Panc1 (cell line): ENCODE results near the gene OTULIN.

Experiments used
- CTCF ChIP-seq: fragments of 450-650 bp; IDR thresholded peaks from 2 replicates; pipeline ENCODE4 v1.5.1; 2017; ENCODE audit warnings: mild to moderate bottlenecking
- SIN3A ChIP-seq: IDR thresholded peaks from 2 replicates; pipeline ENCODE4 v1.6.1; 2012; ENCODE audit warnings: low read depth, mild to moderate bottlenecking, low read length, moderate library complexity, borderline replicate concordance; ENCODE audit not compliant: insufficient read depth

DNA sequence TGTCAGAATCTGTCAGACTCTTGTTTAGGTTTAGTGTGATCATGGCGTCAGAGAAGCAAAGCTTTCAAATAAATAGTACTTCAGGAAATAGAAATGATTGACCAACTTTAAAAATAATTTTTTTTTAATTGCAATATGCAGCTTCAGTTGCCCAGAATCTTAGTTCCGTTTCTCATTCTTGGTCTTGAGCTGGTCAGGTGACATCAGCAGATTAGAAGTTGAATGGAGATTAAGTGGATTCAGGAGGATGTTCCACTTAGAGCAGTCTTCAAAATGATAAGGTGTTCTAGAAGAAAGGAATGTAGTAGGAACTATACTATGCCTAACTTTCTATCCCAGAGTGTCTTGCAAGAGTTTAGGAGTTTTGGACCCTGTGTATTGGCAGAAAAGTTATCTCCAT is 30.6 kb downstream of the OTULIN start:
- TF ChIP-seq SIN3A (no peak), CTCF (no peak)
